ENCODE data around the gene B2M.
"Not testable (repeated sequence)": the region's sequence is repeated elsewhere in the genome, so short reads cannot be mapped to it uniquely, and the experiment has no call there.

Gene B2M

GRCh38 chr15:44710236-44711095, 851 bp upstream of the B2M start:
- in situ Hi-C loops (cut with HindIII; ENCODE audit: low pct_unique_long_range_greater_than_20kb, low sequenced_read_pairs), result no loop called here
- peak in 1 of 2 experiments; percentile 28 for DNase-seq (ENCODE audit: low read depth in 1 of 2, low spot score in 1 of 2)
- no peak for TF ChIP-seq JUND (IDR thresholded peaks at IDR 0.05; ENCODE audit: low read depth)

GRCh38 chr15:44711743-44712345, 527 bp downstream of the B2M start:
- TF ChIP-seq JUND (IDR thresholded peaks at IDR 0.05; ENCODE audit: low read depth), result no peak
- DNase-seq (ENCODE audit: low read depth in 1 of 2, low spot score in 1 of 2), result peak in 1 of 2 experiments; percentile 44
- in situ Hi-C loops (cut with HindIII; ENCODE audit: low pct_unique_long_range_greater_than_20kb, low sequenced_read_pairs), result no loop called here

GRCh38 chr15:44712346-44713005, 1.2 kb downstream of the B2M start:
- in situ Hi-C loops (cut with HindIII; ENCODE audit: low pct_unique_long_range_greater_than_20kb, low sequenced_read_pairs), result no loop called here
- no peak for TF ChIP-seq JUND (IDR thresholded peaks at IDR 0.05; ENCODE audit: low read depth)
- DNase-seq (ENCODE audit: low read depth in 1 of 2, low spot score in 1 of 2), result peak in 1 of 2 experiments; percentile 65

- DNase-seq (ENCODE audit: low read depth in 1 of 2, low spot score in 1 of 2), result peak in 1 of 2 experiments; percentile 32
- in situ Hi-C loops (cut with HindIII; ENCODE audit: low pct_unique_long_range_greater_than_20kb, low sequenced_read_pairs), result no loop called here
- no peak for TF ChIP-seq JUND (IDR thresholded peaks at IDR 0.05; ENCODE audit: low read depth)
Measured at GRCh38 chr15:44713006-44713966, 2.0 kb downstream of the B2M start.

GRCh38 chr15:44715142-44715796, 4.0 kb downstream of the B2M start:
- DNase-seq (ENCODE audit: low read depth in 1 of 2, low spot score in 1 of 2), result no peak
- in situ Hi-C loops (cut with HindIII; ENCODE audit: low pct_unique_long_range_greater_than_20kb, low sequenced_read_pairs), result no loop called here
- no peak for TF ChIP-seq JUND (IDR thresholded peaks at IDR 0.05; ENCODE audit: low read depth)

GRCh38 chr15:44715797-44716334, 4.5 kb downstream of the B2M start:
- TF ChIP-seq JUND (IDR thresholded peaks at IDR 0.05; ENCODE audit: low read depth), result no peak
- in situ Hi-C loops (cut with HindIII; ENCODE audit: low pct_unique_long_range_greater_than_20kb, low sequenced_read_pairs), result no loop called here
- DNase-seq (ENCODE audit: low read depth in 1 of 2, low spot score in 1 of 2), result no peak

- in situ Hi-C loops (cut with HindIII; ENCODE audit: low pct_unique_long_range_greater_than_20kb, low sequenced_read_pairs), result no loop called here
- TF ChIP-seq JUND (IDR thresholded peaks at IDR 0.05; ENCODE audit: low read depth), result no peak
- DNase-seq (ENCODE audit: low read depth in 1 of 2, low spot score in 1 of 2), result no peak
Measured at GRCh38 chr15:44716983-44717602, 5.8 kb downstream of the B2M start.

GRCh38 chr15:44718180-44718926, 7.0 kb downstream of the B2M start:
- in situ Hi-C loops (cut with HindIII; ENCODE audit: low pct_unique_long_range_greater_than_20kb, low sequenced_read_pairs), result no loop called here
- DNase-seq (ENCODE audit: low read depth in 1 of 2, low spot score in 1 of 2), result no peak
- no peak for TF ChIP-seq JUND (IDR thresholded peaks at IDR 0.05; ENCODE audit: low read depth)

- in situ Hi-C loops (cut with HindIII; ENCODE audit: low pct_unique_long_range_greater_than_20kb, low sequenced_read_pairs), result no loop called here
- no peak for TF ChIP-seq JUND (IDR thresholded peaks at IDR 0.05; ENCODE audit: low read depth)
- no peak for DNase-seq (ENCODE audit: low read depth in 1 of 2, low spot score in 1 of 2)
Measured at GRCh38 chr15:44718927-44719292, 7.6 kb downstream of the B2M start.

GRCh38 chr15:44719293-44719999, 8.1 kb downstream of the B2M start:
- peak in 1 of 2 experiments; percentile 60 for DNase-seq (ENCODE audit: low read depth in 1 of 2, low spot score in 1 of 2)
- in situ Hi-C loops (cut with HindIII; ENCODE audit: low pct_unique_long_range_greater_than_20kb, low sequenced_read_pairs), result no loop called here
- no peak for TF ChIP-seq JUND (IDR thresholded peaks at IDR 0.05; ENCODE audit: low read depth)

GRCh38 chr15:44720000-44720435, 8.7 kb downstream of the B2M start:
- DNase-seq (ENCODE audit: low read depth in 1 of 2, low spot score in 1 of 2); in situ Hi-C loops (cut with HindIII; ENCODE audit: low pct_unique_long_range_greater_than_20kb, low sequenced_read_pairs): not testable (repeated sequence)
